ENCODE results near the gene LOXL1.

The LOXL1 gene

DNA sequence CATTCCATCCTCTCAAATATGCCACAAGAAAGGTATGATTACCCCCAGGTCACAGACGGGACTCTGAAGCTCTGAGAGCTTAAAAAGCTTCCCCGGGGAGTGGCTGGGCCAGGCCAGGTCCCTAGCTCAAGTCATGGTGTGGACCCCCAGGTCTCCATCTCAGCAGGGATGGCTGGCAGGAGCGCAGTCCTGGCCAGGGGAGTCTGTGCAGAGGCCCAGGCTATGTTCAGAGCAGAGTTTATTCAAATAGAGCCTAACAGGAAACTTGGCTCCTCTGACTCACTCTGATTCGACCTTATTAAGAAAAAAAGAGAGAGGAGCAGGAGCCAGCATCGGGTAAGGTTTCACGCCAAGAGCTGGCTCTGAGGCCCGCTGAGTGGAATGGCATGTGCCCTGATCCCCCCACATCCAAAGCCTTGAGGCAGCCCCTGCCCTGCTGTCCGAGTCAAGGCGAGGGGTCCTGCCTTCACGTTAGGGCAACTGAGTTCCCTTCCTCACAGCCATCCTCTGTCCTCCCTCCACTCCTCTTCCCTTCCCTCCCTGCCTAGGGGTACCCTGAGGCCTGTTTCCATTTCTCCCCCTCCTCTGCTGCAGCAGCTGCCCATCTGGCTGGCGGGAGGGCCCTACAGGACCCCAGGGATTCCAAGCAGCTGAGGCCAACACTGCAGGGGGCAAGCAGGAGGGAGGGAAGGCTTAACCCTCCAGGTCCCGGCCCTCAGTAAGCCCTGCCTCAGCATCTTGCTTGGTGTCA lies 1.9 kb upstream of the LOXL1 start:
- H3K4me1 ChIP-seq (ENCODE audit: insufficient read depth, low read length, severe bottlenecking), result no peaks in the 10 kb centered on the region
- H3K9ac ChIP-seq (ENCODE audit: low read length), result no peak overlapping the region
- no peaks in the 10 kb centered on the region for H3K9me2 ChIP-seq (ENCODE audit: low read depth, low read length)
- TF ChIP-seq CTCF (IDR thresholded peaks at IDR 0.05; ENCODE audit: low read length), result no peak
- no peak for TF ChIP-seq EZH2 (IDR thresholded peaks at IDR 0.05; ENCODE audit: borderline replicate concordance, low read length)
- H3K79me2 ChIP-seq (ENCODE audit: insufficient read depth, low read length), result no peaks in the 10 kb centered on the region
- H3K4me3 ChIP-seq (ENCODE audit: low read depth, low read length, poor library complexity, severe bottlenecking), result no peak overlapping the region
- H3K27me3 ChIP-seq (ENCODE audit: insufficient read depth, low read length), result 0 out of 2 replicates have a peak, but pooled peaks cover 3% of the 10 kb centered on the region
- H4K20me1 ChIP-seq (ENCODE audit: insufficient read depth, low read length), result no peaks in the 10 kb centered on the region
- no peaks in the 10 kb centered on the region for H3F3A ChIP-seq (ENCODE audit: insufficient read depth, low read length)
- H3K9me3 ChIP-seq (ENCODE audit: low read length), result no peaks in the 10 kb centered on the region
- no peak overlapping the region for H3K27ac ChIP-seq (ENCODE audit: low read depth, low read length, poor library complexity, severe bottlenecking)
- H2AFZ ChIP-seq (ENCODE audit: low read length), result no peak overlapping the region
- H3K36me3 ChIP-seq (ENCODE audit: insufficient read depth, low read length), result no peaks in the 10 kb centered on the region
- H3K4me2 ChIP-seq (ENCODE audit: low read length), result no peak overlapping the region

DNA sequence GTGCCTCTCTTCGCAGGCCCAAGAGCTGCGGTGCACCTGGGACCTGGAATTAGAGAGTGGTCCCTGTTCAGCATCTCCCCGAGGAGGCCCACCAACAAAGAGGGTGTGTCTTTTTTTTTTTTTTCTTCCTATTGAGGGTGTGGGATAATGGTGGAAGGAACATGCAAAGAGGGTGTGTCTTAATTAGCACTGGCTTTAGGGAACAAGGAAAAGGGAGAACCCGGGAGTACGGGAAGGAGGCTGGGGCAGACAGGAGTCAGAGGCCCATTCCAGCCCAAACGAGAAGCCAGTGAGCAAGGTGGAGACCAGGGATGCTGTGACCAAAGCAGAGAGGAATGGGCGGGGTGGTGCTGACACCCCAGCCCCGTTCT lies 429 bp upstream of the LOXL1 start:
- Histone ChIP-seq H3F3A (ENCODE audit: insufficient read depth, low read length) (no peaks in the 10 kb centered on the region), H3K9me2 (ENCODE audit: low read depth, low read length) (no peaks in the 10 kb centered on the region), H3K27ac (ENCODE audit: low read depth, low read length, poor library complexity, severe bottlenecking) (no peak overlapping the region), H3K9me3 (ENCODE audit: low read length) (no peaks in the 10 kb centered on the region), H3K4me1 (ENCODE audit: insufficient read depth, low read length, severe bottlenecking) (no peaks in the 10 kb centered on the region), H3K36me3 (ENCODE audit: insufficient read depth, low read length) (no peaks in the 10 kb centered on the region), H3K9ac (ENCODE audit: low read length) (no peak overlapping the region), H3K79me2 (ENCODE audit: insufficient read depth, low read length) (no peaks in the 10 kb centered on the region), H3K4me2 (ENCODE audit: low read length) (no peak overlapping the region), H3K4me3 (ENCODE audit: low read depth, low read length, poor library complexity, severe bottlenecking) (no peak overlapping the region), H2AFZ (ENCODE audit: low read length) (no peak overlapping the region), H3K27me3 (ENCODE audit: insufficient read depth, low read length) (0 out of 2 replicates have a peak, but pooled peaks cover 3% of the 10 kb centered on the region), H4K20me1 (ENCODE audit: insufficient read depth, low read length) (no peaks in the 10 kb centered on the region)
- TF ChIP-seq EZH2 (IDR thresholded peaks at IDR 0.05; ENCODE audit: borderline replicate concordance, low read length) (no peak), CTCF (IDR thresholded peaks at IDR 0.05; ENCODE audit: low read length) (no peak)

GRCh38 chr15:73927003-73927475 lies 777 bp downstream of the LOXL1 start:
- 0 out of 2 replicates have a peak, but pooled peaks cover 3% of the 10 kb centered on the region for H3K27me3 ChIP-seq (ENCODE audit: insufficient read depth, low read length)
- no peaks in the 10 kb centered on the region for H3K9me2 ChIP-seq (ENCODE audit: low read depth, low read length)
- H3F3A ChIP-seq (ENCODE audit: insufficient read depth, low read length), result no peaks in the 10 kb centered on the region
- TF ChIP-seq EZH2 (IDR thresholded peaks at IDR 0.05; ENCODE audit: borderline replicate concordance, low read length) (no peak), CTCF (IDR thresholded peaks at IDR 0.05; ENCODE audit: low read length) (no peak)
- H3K27ac ChIP-seq (ENCODE audit: low read depth, low read length, poor library complexity, severe bottlenecking), result no peak overlapping the region
- no peaks in the 10 kb centered on the region for H4K20me1 ChIP-seq (ENCODE audit: insufficient read depth, low read length)
- no peaks in the 10 kb centered on the region for H3K4me1 ChIP-seq (ENCODE audit: insufficient read depth, low read length, severe bottlenecking)
- H3K9ac ChIP-seq (ENCODE audit: low read length), result no peak overlapping the region
- H3K79me2 ChIP-seq (ENCODE audit: insufficient read depth, low read length), result no peaks in the 10 kb centered on the region
- no peaks in the 10 kb centered on the region for H3K36me3 ChIP-seq (ENCODE audit: insufficient read depth, low read length)
- peak overlapping the region; percentile 50 for H3K4me3 ChIP-seq (ENCODE audit: low read depth, low read length, poor library complexity, severe bottlenecking)
- H3K9me3 ChIP-seq (ENCODE audit: low read length), result no peaks in the 10 kb centered on the region
- H3K4me2 ChIP-seq (ENCODE audit: low read length), result peak overlapping the region; percentile 56; the same call in 1 of the 2 replicates
- no peak overlapping the region for H2AFZ ChIP-seq (ENCODE audit: low read length)
